Esophagus muscularis mucosa (tissue), 4 donors: Measurements from ENCODE around the gene WNT1.

ENCODE experiments used
- EP300 ChIP-seq: sonication (generic); formaldehyde crosslinking; IDR thresholded peaks from one replicate; pipeline ENCODE4 v1.6.1; 2017; ENCODE audit warnings: antibody characterized with exemption
- POLR2A ChIP-seq: fragments of 450-650 bp; IDR thresholded peaks from one replicate; pipeline ENCODE4 v1.6.1; 2017; ENCODE audit warnings: antibody characterized with exemption, moderate library complexity, mild to moderate bottlenecking, low read depth
- POLR2AphosphoS5 ChIP-seq, 2 donors: sonication (generic); formaldehyde crosslinking; IDR thresholded peaks; one replicate each; pipeline ENCODE4 v1.6.1; 2017; ENCODE audit warnings: antibody characterized with exemption in 2 of 2
- TF ChIP-seq, protein P1 (sequence below), 3 experiments: fragments of 200-600 bp in 2 of 3; fragments of 450-650 bp in 1 of 3; sonication (generic) in 2 of 3; IDR thresholded peaks; one replicate each; pipeline ENCODE4 v1.5.1; 2017 to 2019; ENCODE audit warnings: antibody characterized with exemption in 3 of 3, mild to moderate bottlenecking in 2 of 3, moderate library complexity in 1 of 3

DNA sequence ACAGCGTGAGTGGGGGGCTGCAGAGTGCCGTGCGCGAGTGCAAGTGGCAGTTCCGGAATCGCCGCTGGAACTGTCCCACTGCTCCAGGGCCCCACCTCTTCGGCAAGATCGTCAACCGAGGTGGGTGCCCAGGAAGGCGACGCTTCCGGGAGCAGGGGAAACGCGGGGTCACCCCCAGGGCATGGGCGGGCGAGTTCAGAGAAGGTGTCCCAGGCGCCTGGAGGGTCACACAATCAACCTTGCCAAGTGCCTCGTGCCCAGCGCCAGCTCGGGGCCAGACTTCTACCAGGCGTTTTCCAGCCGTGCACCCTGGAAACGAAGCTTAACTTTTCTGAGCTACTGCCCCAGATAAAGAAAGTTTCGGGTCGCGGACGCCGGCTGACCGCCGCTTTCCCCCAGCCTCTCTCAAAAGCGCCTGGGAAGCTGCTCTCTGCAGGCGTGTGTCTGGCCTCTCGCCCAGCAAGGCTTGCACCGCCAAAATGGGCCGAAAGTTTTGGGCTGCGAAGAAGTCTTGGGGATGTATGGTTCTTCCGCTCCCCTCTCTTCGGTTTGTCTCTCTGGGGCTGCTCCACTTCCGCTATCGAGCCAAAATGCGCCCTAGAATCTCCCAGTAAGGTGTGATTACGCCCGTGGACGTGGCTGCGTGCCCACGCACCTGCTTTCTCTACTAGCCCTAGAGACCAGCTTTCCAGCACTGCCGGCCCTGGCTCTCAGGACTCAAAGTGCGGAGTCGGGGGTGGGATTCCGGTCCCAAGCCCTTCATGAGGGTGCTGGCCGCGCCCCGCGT, 1.7 kb downstream of the WNT1 start:
- TF ChIP-seq POLR2AphosphoS5 (IDR thresholded peaks at IDR 0.05): no peak
- TF ChIP-seq, protein P1, sequence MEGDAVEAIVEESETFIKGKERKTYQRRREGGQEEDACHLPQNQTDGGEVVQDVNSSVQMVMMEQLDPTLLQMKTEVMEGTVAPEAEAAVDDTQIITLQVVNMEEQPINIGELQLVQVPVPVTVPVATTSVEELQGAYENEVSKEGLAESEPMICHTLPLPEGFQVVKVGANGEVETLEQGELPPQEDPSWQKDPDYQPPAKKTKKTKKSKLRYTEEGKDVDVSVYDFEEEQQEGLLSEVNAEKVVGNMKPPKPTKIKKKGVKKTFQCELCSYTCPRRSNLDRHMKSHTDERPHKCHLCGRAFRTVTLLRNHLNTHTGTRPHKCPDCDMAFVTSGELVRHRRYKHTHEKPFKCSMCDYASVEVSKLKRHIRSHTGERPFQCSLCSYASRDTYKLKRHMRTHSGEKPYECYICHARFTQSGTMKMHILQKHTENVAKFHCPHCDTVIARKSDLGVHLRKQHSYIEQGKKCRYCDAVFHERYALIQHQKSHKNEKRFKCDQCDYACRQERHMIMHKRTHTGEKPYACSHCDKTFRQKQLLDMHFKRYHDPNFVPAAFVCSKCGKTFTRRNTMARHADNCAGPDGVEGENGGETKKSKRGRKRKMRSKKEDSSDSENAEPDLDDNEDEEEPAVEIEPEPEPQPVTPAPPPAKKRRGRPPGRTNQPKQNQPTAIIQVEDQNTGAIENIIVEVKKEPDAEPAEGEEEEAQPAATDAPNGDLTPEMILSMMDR (IDR thresholded peaks at IDR 0.05): no peak
- no peak for TF ChIP-seq EP300
- no peak for TF ChIP-seq POLR2A
